Esophagus muscularis mucosa (tissue), 3 donors: ENCODE data around the gene AUH.

Experiments
- EP300 ChIP-seq: sonication (generic); formaldehyde crosslinking; IDR thresholded peaks from one replicate; pipeline ENCODE4 v1.6.1; 2017; ENCODE audit warnings: antibody characterized with exemption
- TF ChIP-seq, protein P1 (sequence below), 3 experiments: fragments of 200-600 bp in 2 of 3; fragments of 450-650 bp in 1 of 3; sonication (generic) in 2 of 3; IDR thresholded peaks; one replicate each; pipeline ENCODE4 v1.5.1; 2017 to 2019; ENCODE audit warnings: antibody characterized with exemption in 3 of 3, mild to moderate bottlenecking in 2 of 3, moderate library complexity in 1 of 3

DNA sequence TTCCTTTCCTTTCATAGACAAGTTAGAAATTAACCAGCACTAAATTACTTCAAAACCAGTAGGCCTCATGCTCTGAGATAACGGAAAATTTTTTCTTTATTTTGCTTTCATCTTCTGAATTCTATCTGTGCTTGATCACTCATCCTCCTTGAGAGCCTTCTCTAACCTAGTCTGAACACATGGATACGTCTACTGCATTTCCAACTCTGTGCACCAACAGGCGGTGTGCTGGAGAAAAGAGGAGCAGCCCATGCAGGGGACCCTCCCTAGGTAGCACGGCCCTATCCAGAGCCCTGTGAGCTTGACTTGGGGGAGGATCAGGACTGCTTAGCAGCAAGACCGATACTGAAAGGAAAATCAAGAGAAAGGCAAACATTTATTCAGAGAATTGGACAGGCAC lies 149.8 kb downstream of the AUH start:
- TF ChIP-seq, protein P1, sequence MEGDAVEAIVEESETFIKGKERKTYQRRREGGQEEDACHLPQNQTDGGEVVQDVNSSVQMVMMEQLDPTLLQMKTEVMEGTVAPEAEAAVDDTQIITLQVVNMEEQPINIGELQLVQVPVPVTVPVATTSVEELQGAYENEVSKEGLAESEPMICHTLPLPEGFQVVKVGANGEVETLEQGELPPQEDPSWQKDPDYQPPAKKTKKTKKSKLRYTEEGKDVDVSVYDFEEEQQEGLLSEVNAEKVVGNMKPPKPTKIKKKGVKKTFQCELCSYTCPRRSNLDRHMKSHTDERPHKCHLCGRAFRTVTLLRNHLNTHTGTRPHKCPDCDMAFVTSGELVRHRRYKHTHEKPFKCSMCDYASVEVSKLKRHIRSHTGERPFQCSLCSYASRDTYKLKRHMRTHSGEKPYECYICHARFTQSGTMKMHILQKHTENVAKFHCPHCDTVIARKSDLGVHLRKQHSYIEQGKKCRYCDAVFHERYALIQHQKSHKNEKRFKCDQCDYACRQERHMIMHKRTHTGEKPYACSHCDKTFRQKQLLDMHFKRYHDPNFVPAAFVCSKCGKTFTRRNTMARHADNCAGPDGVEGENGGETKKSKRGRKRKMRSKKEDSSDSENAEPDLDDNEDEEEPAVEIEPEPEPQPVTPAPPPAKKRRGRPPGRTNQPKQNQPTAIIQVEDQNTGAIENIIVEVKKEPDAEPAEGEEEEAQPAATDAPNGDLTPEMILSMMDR (IDR thresholded peaks at IDR 0.05) = no peak
- TF ChIP-seq EP300 = no peak
